ENCODE data around the gene SGTB. TPM values are rescaled to one million over a fixed set of nuclear protein-coding genes. Genes with fewer than 3 reads are reported as not detected.
"Not testable (repeated sequence)": the region's sequence is repeated elsewhere in the genome, so short reads cannot be mapped to it uniquely, and the experiment has no call there.

The SGTB gene
- total and polyA plus RNA-seq, 2 of the 8 experiments (the other 6 are each of a cell fraction or from before 2014, with no cell fraction given) = 2.2 to 18.7 TPM

GRCh38 chr5:65734196-65734775 is 12.4 kb upstream of the SGTB start:
- FAIRE-seq; H4K8ac ChIP-seq (ENCODE audit: extremely low read depth, insufficient read depth, low read length); POLR2A ChIA-PET (ENCODE audit: partially characterized antibody); H3K18ac ChIP-seq (ENCODE audit: extremely low read depth, low read length); H4K5ac ChIP-seq (ENCODE audit: insufficient read length, low read depth, low read length); H2BK12ac ChIP-seq (ENCODE audit: low read depth, low read length); H3K14ac ChIP-seq (ENCODE audit: insufficient read length); H3K9ac ChIP-seq (replicated peaks in 1 of 4; ENCODE audit: extremely low read depth in 1 of 4, low read depth in 3 of 4, low read length in 3 of 4); H3K27ac ChIP-seq (ENCODE audit: low read depth, low read length); H4K20me1 ChIP-seq (replicated peaks in 1 of 2; ENCODE audit: control insufficient read depth in 1 of 2, insufficient read depth in 2 of 2, low read length in 2 of 2); H3K27me3 ChIP-seq (replicated peaks in 1 of 4; ENCODE audit: control insufficient read depth in 3 of 4, extremely low read depth in 1 of 4, insufficient read depth in 3 of 4, low read length in 3 of 4); H3K4me3 ChIP-seq (ENCODE audit: extremely low read depth in 1 of 4, insufficient read depth in 2 of 4, low read depth in 3 of 4, low read length in 4 of 4); H2BK120ac ChIP-seq (replicated peaks; ENCODE audit: low read depth, low read length); H2AFZ ChIP-seq (ENCODE audit: low read length); CTCF ChIA-PET (ENCODE audit: partially characterized antibody); H3K4ac ChIP-seq (replicated peaks; ENCODE audit: insufficient read length, low read depth, low read length); H3K56ac ChIP-seq (replicated peaks; ENCODE audit: insufficient read length, low read depth, low read length); H3K23me2 ChIP-seq (ENCODE audit: low read depth, low read length); H3K23ac ChIP-seq (ENCODE audit: insufficient read length); H2BK20ac ChIP-seq (ENCODE audit: low read length); H3K4me2 ChIP-seq (ENCODE audit: insufficient read depth in 1 of 2, low read depth in 2 of 2, low read length in 2 of 2); H2AK5ac ChIP-seq (ENCODE audit: low read depth, low read length); H3K4me1 ChIP-seq (replicated peaks in 1 of 4; ENCODE audit: control insufficient read depth in 3 of 4, insufficient read depth in 4 of 4, low read length in 3 of 4); DNase-seq (ENCODE audit: low read depth in 1 of 2, low spot score in 2 of 2); H4K91ac ChIP-seq (replicated peaks; ENCODE audit: insufficient read length, low read length); H3K9me3 ChIP-seq (ENCODE audit: insufficient read depth in 2 of 2, low read depth in 1 of 2, low read length in 1 of 2); H2BK5ac ChIP-seq (ENCODE audit: low read depth, low read length); H2BK15ac ChIP-seq (ENCODE audit: low read length); H3K79me1 ChIP-seq (ENCODE audit: low read depth, low read length); H3K36me3 ChIP-seq (ENCODE audit: control insufficient read depth in 2 of 4, insufficient read depth in 4 of 4, low read length in 3 of 4): not testable (repeated sequence)
- WGBS, 2 experiments (ENCODE audit: extremely low coverage in 1 of 2, insufficient coverage in 1 of 2, insufficient read length in 1 of 2, insufficient replicate concordance in 2 of 2, low coverage in 1 of 2, low lambda C conversion rate in 2 of 2, missing lambda C conversion rate in 1 of 2) = 66% methylated on average over 7 of the region's 7 CpGs; no CpG with 5 or more reads in 1 of the 2 experiments
- H3K79me2 ChIP-seq (ENCODE audit: control insufficient read depth in 1 of 2, insufficient read depth in 2 of 2, low read length in 2 of 2) = peaks cover 11 to 88% of the 10 kb centered on the region in 2 experiments; a peak in 3 of 4 replicates
- 0 out of 2 replicates have a peak, but pooled peaks have one; percentile 30 for TF ChIP-seq MAX (IDR thresholded peaks at IDR 0.05)
- 0 out of 2 replicates have a peak, but pooled peaks have one; percentile 20 for TF ChIP-seq BACH1 (IDR thresholded peaks at IDR 0.05; ENCODE audit: low read length)
- peak; percentile 28; the same call in 1 of the 2 replicates for TF ChIP-seq MAFK (IDR thresholded peaks at IDR 0.05; ENCODE audit: low read depth, low read length)
